HepG2 (cell line): ENCODE measurements around the gene MYBL2. TPM values are rescaled to one million over a fixed set of nuclear protein-coding genes. Genes with fewer than 3 reads are reported as not detected.

Experiments used
- ATAC-seq: fragments of 200-7000 bp; cut with Tn5 transposase; 3 replicates; pipeline ENCODE4 v1.9.1; 2020; ENCODE audit warnings: mild to moderate bottlenecking, moderate library complexity
- BruUV-seq: library from RNA; stranded (reverse); fragments of 400-500 nt; replicated peaks from 2 replicates; lab custom pipeline; 2021; lab: Mats Ljungman, UMichigan
- CTCF ChIA-PET: fragments of 300-600 bp; formaldehyde crosslinking; extraction: SDS; loops from one replicate; lab custom pipeline; 2021; ENCODE audit warnings: low total read pairs, inconsistent platforms, low intra/inter-chr PET ratio; lab: Yijun Ruan, JAX
- POLR2A ChIA-PET: fragments of 350-600 bp; sonication (Branson Sonifier 250); formaldehyde crosslinking; loops from one replicate; lab custom pipeline; 2020; ENCODE audit warnings: antibody characterized with exemption, inconsistent platforms; lab: Yijun Ruan, JAX
- DNase-seq: peaks from one replicate; pipeline ENCODE4 v3.0.0-alpha.2; 2015; ENCODE audit warnings: low spot score
- FAIRE-seq: peaks from 3 replicates; lab custom pipeline; 2011; peaks lifted over from hg19 to GRCh38; lab: Jason Lieb, UNC
- H2AFZ ChIP-seq: one replicate; pipeline ENCODE4 v1.6.1; 2011; ENCODE audit warnings: low read length, inconsistent platforms
- H3K27ac ChIP-seq: fragments of 300-600 bp; 3 replicates; pipeline ENCODE4 v1.8.0; 2011; ENCODE audit warnings: mixed run types, mild to moderate bottlenecking, mixed read lengths, low read length, inconsistent platforms; ENCODE audit not compliant: insufficient read depth; ENCODE audit errors: extremely low read length
- H3K27me3 ChIP-seq, 2 experiments: fragments of 200-600 bp in 1 of 2; 2 replicates in 1 of 2; 3 replicates in 1 of 2; pipeline versions ENCODE4 v1.6.0 to v1.8.0; 2011; ENCODE audit warnings: low read length in 2 of 2, mild to moderate bottlenecking in 2 of 2, moderate library complexity in 2 of 2, inconsistent platforms in 1 of 2; ENCODE audit not compliant: insufficient read depth in 2 of 2, control insufficient read depth in 1 of 2
- H3K36me3 ChIP-seq, 2 experiments: fragments of 200-600 bp in 1 of 2; replicated peaks in 1 of 2; 2 replicates in 1 of 2; 3 replicates in 1 of 2; pipeline versions ENCODE4 v1.5.1 to v1.8.0; 2011; ENCODE audit warnings: low read length in 2 of 2, inconsistent platforms in 1 of 2; ENCODE audit not compliant: insufficient read depth in 2 of 2, control insufficient read depth in 1 of 2
- H3K4me1 ChIP-seq: 2 replicates; pipeline ENCODE4 v1.5.1; 2012; ENCODE audit warnings: low read length, inconsistent platforms; ENCODE audit not compliant: insufficient read depth
- H3K4me2 ChIP-seq: 2 replicates; pipeline ENCODE4 v1.6.0; 2011; ENCODE audit warnings: low read depth, low read length, inconsistent platforms
- H3K4me3 ChIP-seq, 3 experiments: fragments of 200-600 bp in 1 of 3; sonication (generic), shearing (Covaris generic) in 1 of 3; replicated peaks in 1 of 3; 2 replicates each; pipeline ENCODE4 v1.5.1; 2011 to 2016; ENCODE audit warnings: low read length in 3 of 3, inconsistent platforms in 2 of 3, low read depth in 2 of 3, mild to moderate bottlenecking in 2 of 3, control low read depth in 1 of 3, mixed read lengths in 1 of 3; ENCODE audit not compliant: insufficient read depth in 1 of 3
- H3K79me2 ChIP-seq: one replicate; pipeline ENCODE4 v1.6.1; 2011; ENCODE audit warnings: low read length, inconsistent platforms; ENCODE audit not compliant: insufficient read depth
- H3K9ac ChIP-seq: 2 replicates; pipeline ENCODE4 v1.6.0; 2011; ENCODE audit warnings: mild to moderate bottlenecking, low read depth, low read length, inconsistent platforms; ENCODE audit not compliant: insufficient read depth
- H3K9me3 ChIP-seq: 2 replicates; pipeline ENCODE4 v1.5.1; 2012; ENCODE audit warnings: mild to moderate bottlenecking, low read length
- H4K20me1 ChIP-seq: 2 replicates; pipeline ENCODE4 v1.6.0; 2011; ENCODE audit warnings: inconsistent platforms, mild to moderate bottlenecking, low read length, moderate library complexity; ENCODE audit not compliant: insufficient read depth
- BCL6 ChIP-seq: IDR thresholded peaks from 2 replicates; pipeline ENCODE4 v1.6.1; 2016; ENCODE audit warnings: missing genetic modification reagents, missing compliant biosample characterization
- NFIB ChIP-seq: sonication (generic); formaldehyde crosslinking; IDR thresholded peaks from 2 replicates; pipeline ENCODE4 v1.9.0; 2021; ENCODE audit warnings: missing genetic modification reagents, mild to moderate bottlenecking, borderline replicate concordance
- NONO ChIP-seq, 2 experiments: fragments of 450-650 bp in 1 of 2; sonication (generic) in 1 of 2; formaldehyde crosslinking in 1 of 2; IDR thresholded peaks in 1 of 2; conservative IDR thresholded peaks in 1 of 2; 2 replicates each; pipeline versions ENCODE4 v1.6.1 to v1.8.0; 2017 to 2022; ENCODE audit warnings: mild to moderate bottlenecking in 1 of 2, missing genetic modification reagents in 1 of 2, moderate library complexity in 1 of 2
- ZFP62 ChIP-seq: sonication (generic); formaldehyde crosslinking; IDR thresholded peaks from 2 replicates; pipeline ENCODE4 v1.4.0; 2020; ENCODE audit warnings: missing genetic modification reagents
- ZFP91 ChIP-seq: sonication (generic); formaldehyde crosslinking; IDR thresholded peaks from 2 replicates; pipeline ENCODE4 v1.9.0; 2022; ENCODE audit warnings: missing genetic modification reagents, mild to moderate bottlenecking, borderline replicate concordance
- ZNF570 ChIP-seq: sonication (generic); formaldehyde crosslinking; IDR thresholded peaks from 2 replicates; pipeline ENCODE4 v1.4.0; 2020; ENCODE audit warnings: mild to moderate bottlenecking, missing genetic modification reagents, borderline replicate concordance
- WGBS: methylation state at CpG from one replicate; pipeline ENCODE4 v1.1.6; 2017; ENCODE audit warnings: low lambda C conversion rate; 5-methylcytosine and 5-hydroxymethylcytosine counted together
- in situ Hi-C: cut with HindIII; loops from 2 replicates; pipeline ENCODE4 v1.10.0; 2017; ENCODE audit warnings: low pct_unique_long_range_greater_than_20kb; ENCODE audit not compliant: extremely low pct_ligation_motif_present
- intact Hi-C: fragments of 100-400 bp; cut with micrococcal nuclease; formaldehyde crosslinking; loops from one replicate; pipeline ENCODE4 v1.10.0; 2022; ENCODE audit not compliant: unreplicated experiment
- polyA plus RNA-seq, 8 experiments: library from polyadenylated mRNA; depleted of rRNA in 3 of 8; stranded (reverse) in 7 of 8; unstranded in 1 of 8; fragments of >200 nt; fragmentation: Illumina TruSeq in 4 of 8; extraction: Trizol in 4 of 8; gene quantifications; 2 replicates each; pipeline versions ENCODE4 v1.2.1 to v1.2.3, GENCODE V29; 2011 to 2016; ENCODE audit warnings: low read depth in 4 of 8, missing spikeins in 1 of 8, mixed read lengths in 1 of 8; ENCODE audit not compliant: insufficient read depth in 1 of 8
- total RNA-seq, 5 experiments: library from RNA; depleted of rRNA; stranded (reverse); fragments of >200 nt; fragmentation: Illumina TruSeq; extraction: Trizol; gene quantifications; 2 replicates each; pipeline ENCODE4 v1.2.3, GENCODE V29; 2016; ENCODE audit warnings: low read depth in 1 of 5

Gene MYBL2
- total and polyA plus RNA-seq, 2 of the 13 experiments (the other 11 are each of a cell fraction or from before 2014, with no cell fraction given): 11.9 to 66.2 TPM

GRCh38 chr20:43761386-43762340 lies 94.7 kb downstream of the MYBL2 start:
- Histone ChIP-seq H3K9me3 (no peaks in the 10 kb centered on the region), H4K20me1 (no peaks in the 10 kb centered on the region), H3K4me3 (no peak overlapping the region), H3K79me2 (no peaks in the 10 kb centered on the region), H2AFZ (no peak overlapping the region), H3K4me2 (no peak overlapping the region), H3K9ac (no peak overlapping the region), H3K27ac (no peak overlapping the region), H3K4me1 (no peaks in the 10 kb centered on the region), H3K36me3 (no peaks in the 10 kb centered on the region), H3K27me3 (peaks cover 5 to 49% of the 10 kb centered on the region in 2 experiments)
- intact Hi-C loops: no loop called here
- no peak for TF ChIP-seq NONO (IDR thresholded peaks at IDR 0.05)
- no peak for TF ChIP-seq NONO (CRISPR knock-in tag; conservative IDR thresholded peaks at IDR 0.05)
- TF ChIP-seq ZFP62: no peak
- TF ChIP-seq NFIB (CRISPR knock-in tag): no peak
- no peak for TF ChIP-seq ZNF570 (CRISPR knock-in tag)
- TF ChIP-seq BCL6: no peak
- TF ChIP-seq ZFP91 (CRISPR knock-in tag): no peak
- no peak for FAIRE-seq
- 25% methylated on average over 15 of the region's 15 CpGs for WGBS
- no peak for ATAC-seq
- no peak for DNase-seq
- CTCF ChIA-PET: no interaction called here
- BruUV-seq: no TSS peak
- in situ Hi-C loops: no loop called here
- POLR2A ChIA-PET: no interaction called here
